ENCODE measurements around the gene TDRD6. TPM values are rescaled to one million over a fixed set of nuclear protein-coding genes. Genes with fewer than 3 reads are reported as not detected.

Gene TDRD6
- total RNA-seq, 1 experiment from 2014 or later = 0.02 TPM

GRCh38 chr6:46706464-46706863 is 18.8 kb downstream of the TDRD6 start:
- H3K4ac ChIP-seq (ENCODE audit: low read depth, low read length) = no peak overlapping the region
- no peak overlapping the region for H4K5ac ChIP-seq (ENCODE audit: insufficient read length, low read depth, low read length)
- H4K20me1 ChIP-seq (ENCODE audit: control insufficient read depth, insufficient read depth, insufficient read length) = no peaks in the 10 kb centered on the region
- no peak overlapping the region for H3K9ac ChIP-seq (ENCODE audit: extremely low read depth, insufficient read length, low read length)
- H3K14ac ChIP-seq (ENCODE audit: insufficient read depth, low read length) = no peak overlapping the region
- TF ChIP-seq, protein P1, sequence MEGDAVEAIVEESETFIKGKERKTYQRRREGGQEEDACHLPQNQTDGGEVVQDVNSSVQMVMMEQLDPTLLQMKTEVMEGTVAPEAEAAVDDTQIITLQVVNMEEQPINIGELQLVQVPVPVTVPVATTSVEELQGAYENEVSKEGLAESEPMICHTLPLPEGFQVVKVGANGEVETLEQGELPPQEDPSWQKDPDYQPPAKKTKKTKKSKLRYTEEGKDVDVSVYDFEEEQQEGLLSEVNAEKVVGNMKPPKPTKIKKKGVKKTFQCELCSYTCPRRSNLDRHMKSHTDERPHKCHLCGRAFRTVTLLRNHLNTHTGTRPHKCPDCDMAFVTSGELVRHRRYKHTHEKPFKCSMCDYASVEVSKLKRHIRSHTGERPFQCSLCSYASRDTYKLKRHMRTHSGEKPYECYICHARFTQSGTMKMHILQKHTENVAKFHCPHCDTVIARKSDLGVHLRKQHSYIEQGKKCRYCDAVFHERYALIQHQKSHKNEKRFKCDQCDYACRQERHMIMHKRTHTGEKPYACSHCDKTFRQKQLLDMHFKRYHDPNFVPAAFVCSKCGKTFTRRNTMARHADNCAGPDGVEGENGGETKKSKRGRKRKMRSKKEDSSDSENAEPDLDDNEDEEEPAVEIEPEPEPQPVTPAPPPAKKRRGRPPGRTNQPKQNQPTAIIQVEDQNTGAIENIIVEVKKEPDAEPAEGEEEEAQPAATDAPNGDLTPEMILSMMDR (conservative IDR thresholded peaks at IDR 0.05) = no peak
- no peak overlapping the region for H3K4me3 Mint-ChIP-seq
- H2BK120ac ChIP-seq (ENCODE audit: low read depth, low read length, poor library complexity, severe bottlenecking) = no peak overlapping the region
- H3K18ac ChIP-seq (ENCODE audit: insufficient read length, low read depth, low read length) = no peak overlapping the region
- peaks cover 0 to 4% of the 10 kb centered on the region in 2 experiments; a peak in 1 of 4 replicates for H3K4me1 Mint-ChIP-seq
- no peaks in the 10 kb centered on the region for H3K4me1 ChIP-seq (ENCODE audit: insufficient read depth, low read length)
- H2BK12ac ChIP-seq (ENCODE audit: insufficient read length, low read depth, low read length) = no peak overlapping the region
- WGBS (ENCODE audit: extremely low coverage, insufficient read length, low lambda C conversion rate) = no CpG with 5 or more reads among the region's 2 CpGs
- no peak overlapping the region for H4K8ac ChIP-seq (replicated peaks; ENCODE audit: insufficient read length, low read depth, low read length)
- no peaks in the 10 kb centered on the region for H3K79me2 ChIP-seq (ENCODE audit: insufficient read depth, low read length)
- no peak overlapping the region for H3T11ph ChIP-seq (ENCODE audit: low read length)
- no peaks in the 10 kb centered on the region for H3K9me3 Mint-ChIP-seq
- no peak overlapping the region for H2BK5ac ChIP-seq (ENCODE audit: insufficient read length, low read length)
- no peak overlapping the region for H3K27ac ChIP-seq (ENCODE audit: insufficient read length, low read depth, low read length)
- H3K79me1 ChIP-seq (ENCODE audit: insufficient read depth, low read depth, low read length, poor library complexity, severe bottlenecking) = no peaks in the 10 kb centered on the region
- no peak overlapping the region for H4K91ac ChIP-seq (ENCODE audit: insufficient read length, low read depth, low read length)
- no peaks in the 10 kb centered on the region for H3K36me3 Mint-ChIP-seq (ENCODE audit: insufficient read depth in 1 of 3, low read depth in 3 of 3)
- no peaks in the 10 kb centered on the region for H3K27me3 ChIP-seq (ENCODE audit: insufficient read depth, low read length)
- H3K4me2 ChIP-seq (ENCODE audit: insufficient read depth, insufficient read length, low read length) = no peak overlapping the region
- H3K23ac ChIP-seq (ENCODE audit: insufficient read length, low read depth, low read length) = no peak overlapping the region
- H2AFZ ChIP-seq (ENCODE audit: low read length) = no peak overlapping the region
- H3K27me3 Mint-ChIP-seq (ENCODE audit: low read depth) = no peaks in the 10 kb centered on the region
- no peak overlapping the region for H3K56ac ChIP-seq (ENCODE audit: insufficient read length, low read depth, low read length)
- no peak overlapping the region for H3K27ac Mint-ChIP-seq
- H3K23me2 ChIP-seq (ENCODE audit: insufficient read length, low read depth, low read length, poor library complexity, severe bottlenecking) = no peaks in the 10 kb centered on the region
- no peaks in the 10 kb centered on the region for H3K9me3 ChIP-seq (ENCODE audit: control insufficient read depth, low read depth, low read length)
- H2AK5ac ChIP-seq (ENCODE audit: insufficient read length, low read length) = no peak overlapping the region
- DNase-seq = no peak
- H2BK20ac ChIP-seq (ENCODE audit: low read depth, low read length, poor library complexity, severe bottlenecking) = no peak overlapping the region
- no peak overlapping the region for H2BK15ac ChIP-seq (ENCODE audit: low read depth, low read length)
